Neuronal stem cell (in vitro differentiated cells): ENCODE data around the gene SLC35G3. TPM values are rescaled to one million over a fixed set of nuclear protein-coding genes. Genes with fewer than 3 reads are reported as not detected.
"Not testable (repeated sequence)": the region's sequence is repeated elsewhere in the genome, so short reads cannot be mapped to it uniquely, and the experiment has no call there.

Source experiments
- DNase-seq: peaks from one replicate; pipeline ENCODE4 v3.0.0-alpha.2; 2013; ENCODE audit warnings: low spot score
- H2AFZ ChIP-seq: one replicate; pipeline ENCODE4 v1.6.1; 2013; ENCODE audit warnings: mild to moderate bottlenecking, low read length, inconsistent platforms
- H2AK5ac ChIP-seq: 2 replicates; pipeline ENCODE4 v1.6.1; 2013; ENCODE audit warnings: low read depth, mild to moderate bottlenecking, inconsistent platforms, low read length, moderate library complexity, mixed read lengths
- H2BK120ac ChIP-seq: 2 replicates; pipeline ENCODE4 v1.6.1; 2013; ENCODE audit warnings: low read depth, mild to moderate bottlenecking, inconsistent platforms, low read length, moderate library complexity, mixed read lengths
- H2BK12ac ChIP-seq: one replicate; pipeline ENCODE4 v1.6.1; 2013; ENCODE audit warnings: low read length, inconsistent platforms
- H2BK15ac ChIP-seq: 2 replicates; pipeline ENCODE4 v1.6.1; 2013; ENCODE audit warnings: mild to moderate bottlenecking, low read length, inconsistent platforms, mixed read lengths
- H2BK5ac ChIP-seq: one replicate; pipeline ENCODE4 v1.6.1; 2013; ENCODE audit warnings: inconsistent platforms, mild to moderate bottlenecking, low read length, moderate library complexity
- H3K14ac ChIP-seq: one replicate; pipeline ENCODE4 v1.6.1; 2013; ENCODE audit warnings: low read length, inconsistent platforms
- H3K18ac ChIP-seq: 2 replicates; pipeline ENCODE4 v1.6.1; 2013; ENCODE audit warnings: low read length, inconsistent platforms
- H3K23ac ChIP-seq: 2 replicates; pipeline ENCODE4 v1.6.1; 2013; ENCODE audit warnings: low read depth, mild to moderate bottlenecking, mixed read lengths, low read length, inconsistent platforms; ENCODE audit not compliant: poor library complexity
- H3K27ac ChIP-seq: replicated peaks from 3 replicates; pipeline ENCODE4 v1.5.1; 2013; ENCODE audit warnings: low read length, inconsistent platforms
- H3K27me3 ChIP-seq, 3 experiments: 2 replicates each; pipeline ENCODE4 v1.6.1; 2013; ENCODE audit warnings: low read length in 3 of 3, mild to moderate bottlenecking in 2 of 3, inconsistent platforms in 1 of 3, low read depth in 1 of 3, mixed read lengths in 1 of 3, moderate library complexity in 1 of 3; ENCODE audit not compliant: control insufficient read depth in 3 of 3, insufficient read depth in 3 of 3
- H3K36me3 ChIP-seq, 2 donors: replicated peaks in 1 of 2; 2 replicates each; pipeline ENCODE4 v1.6.1; 2013; ENCODE audit warnings: low read length in 2 of 2; ENCODE audit not compliant: control insufficient read depth in 2 of 2, insufficient read depth in 2 of 2
- H3K4ac ChIP-seq: 2 replicates; pipeline ENCODE4 v1.6.1; 2013; ENCODE audit warnings: inconsistent platforms, mild to moderate bottlenecking, low read length, moderate library complexity
- H3K4me1 ChIP-seq, 2 donors: 1 replicate in 1 of 2; 2 replicates in 1 of 2; pipeline ENCODE4 v1.6.1; 2013; ENCODE audit warnings: low read length in 2 of 2, low read depth in 1 of 2; ENCODE audit not compliant: control insufficient read depth in 2 of 2, insufficient read depth in 1 of 2
- H3K4me2 ChIP-seq: one replicate; pipeline ENCODE4 v1.6.1; 2013; ENCODE audit warnings: mild to moderate bottlenecking, low read length, inconsistent platforms; ENCODE audit not compliant: insufficient read depth, poor library complexity, severe bottlenecking
- H3K4me3 ChIP-seq, 2 donors: 2 replicates each; pipeline ENCODE4 v1.5.1; 2013; ENCODE audit warnings: low read length in 2 of 2, mild to moderate bottlenecking in 2 of 2, inconsistent platforms in 1 of 2, moderate library complexity in 1 of 2
- H3K79me1 ChIP-seq: one replicate; pipeline ENCODE4 v1.6.1; 2013; ENCODE audit warnings: low read depth, mild to moderate bottlenecking, inconsistent platforms, low read length, moderate library complexity
- H3K9ac ChIP-seq: one replicate; pipeline ENCODE4 v1.6.1; 2013; ENCODE audit warnings: mild to moderate bottlenecking, low read depth, low read length, inconsistent platforms; ENCODE audit not compliant: poor library complexity
- H3K9me3 ChIP-seq, 2 donors: replicated peaks in 1 of 2; 2 replicates each; pipeline versions ENCODE3 to v1.6.1; 2013; ENCODE audit warnings: low read length in 2 of 2, mild to moderate bottlenecking in 2 of 2, inconsistent platforms in 1 of 2, low read depth in 1 of 2, mixed read lengths in 1 of 2, moderate library complexity in 1 of 2; ENCODE audit not compliant: control insufficient read depth in 2 of 2, insufficient read depth in 1 of 2
- H4K8ac ChIP-seq: one replicate; pipeline ENCODE4 v1.6.1; 2013; ENCODE audit warnings: low read depth, mild to moderate bottlenecking, inconsistent platforms, low read length, moderate library complexity
- H4K91ac ChIP-seq: one replicate; pipeline ENCODE4 v1.6.1; 2013; ENCODE audit warnings: low read length, low read depth, mild to moderate bottlenecking, inconsistent platforms; ENCODE audit not compliant: poor library complexity
- WGBS, 2 donors: extraction: QIAGEN DNeasy Blood & Tissue Kit; methylation state at CpG; one replicate each; pipeline ENCODE4 v1.1.7; 2013; ENCODE audit warnings: missing lambda C conversion rate in 2 of 2, mixed read lengths in 1 of 2; ENCODE audit not compliant: insufficient read length in 2 of 2, insufficient replicate concordance in 1 of 2; ENCODE audit errors: extremely low coverage in 2 of 2; 5-methylcytosine and 5-hydroxymethylcytosine counted together
- polyA plus RNA-seq, 2 experiments: library from polyadenylated mRNA; stranded (reverse); fragments of 200-250 nt; gene quantifications; one replicate each; pipeline ENCODE4 v1.2.3, GENCODE V29; 2013

SLC35G3 gene
- not detected for polyA plus RNA-seq (2013, experiment 1 of 2)
- polyA plus RNA-seq (2013, experiment 2 of 2), result not detected

DNA sequence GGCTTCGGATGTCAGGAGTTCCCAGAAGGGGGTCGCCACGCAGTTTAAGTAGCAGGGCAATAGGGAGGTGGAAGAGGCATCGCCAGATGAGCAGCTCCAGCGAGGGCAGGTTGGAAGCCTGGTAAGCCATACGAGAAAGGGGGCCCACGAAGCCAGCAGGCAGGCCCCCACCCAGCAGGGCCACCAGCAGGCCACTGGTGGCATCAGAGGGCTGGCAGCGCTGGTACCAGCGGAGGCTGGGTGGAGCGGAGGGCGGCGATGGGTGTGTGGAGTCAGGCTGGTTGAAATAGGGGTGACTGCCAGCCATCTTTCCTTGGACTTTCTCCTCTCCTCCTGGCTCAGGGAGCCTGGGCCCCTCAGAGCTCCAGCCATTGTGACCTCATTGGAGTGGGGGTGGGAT lies at the start of gene SLC35G3:
SLC35G3 (minus strand) TSS at position 393 of the 400 bp plus-strand sequence; CDS start at position 307, 86 bp downstream.
- not testable (repeated sequence) for H2BK5ac ChIP-seq
- no CpG with 5 or more reads among the region's 12 CpGs for WGBS, 2 donors

DNA sequence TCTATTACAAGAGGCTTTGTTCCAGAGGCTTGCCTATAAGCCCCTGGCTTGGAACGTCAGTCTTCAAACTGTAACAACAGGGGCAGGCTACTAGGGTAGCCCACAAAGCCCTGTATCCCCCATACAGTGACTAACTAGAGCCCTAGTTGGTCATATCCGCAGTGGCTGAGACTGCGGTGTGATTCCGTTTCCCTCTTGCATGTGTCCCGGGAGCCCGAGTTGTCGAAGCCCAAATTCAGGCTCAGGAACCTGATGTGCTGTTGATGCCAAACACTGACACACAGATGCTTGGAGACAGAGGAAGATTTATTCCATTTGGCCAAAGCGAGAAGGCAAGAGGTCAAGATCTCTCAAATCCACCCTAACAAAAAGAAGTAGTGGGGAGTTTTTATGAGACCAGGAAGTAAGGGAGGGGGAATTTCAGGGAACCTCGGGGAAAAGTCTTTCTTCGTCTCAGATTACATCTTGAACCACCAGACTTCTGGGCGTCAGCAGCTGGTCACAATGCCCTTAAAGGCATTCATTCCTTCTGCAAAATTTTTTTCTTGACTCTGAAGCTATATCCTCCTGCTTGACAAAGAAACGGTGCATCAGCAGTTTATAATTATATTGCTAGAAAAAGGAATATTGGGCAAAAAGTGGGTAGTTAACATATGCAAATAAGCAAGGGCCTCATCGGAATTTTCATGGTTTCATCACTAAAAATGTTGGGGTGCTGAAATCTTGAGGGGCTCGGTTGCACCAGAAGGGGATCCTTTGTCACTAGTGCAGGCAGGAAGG lies 49.6 kb upstream of the SLC35G3 start:
- no peak overlapping the region for H3K27ac ChIP-seq
- peaks cover 9 to 15% of the 10 kb centered on the region in 2 donors for H3K4me1 ChIP-seq
- DNase-seq, result peak; percentile 24

More for the DNA sequence above, at the start of gene SLC35G3:
- H3K4ac ChIP-seq, H2AFZ ChIP-seq, DNase-seq, H2BK120ac ChIP-seq, H2BK12ac ChIP-seq, H3K4me1 ChIP-seq, H4K8ac ChIP-seq, H3K4me3 ChIP-seq, H3K14ac ChIP-seq, H3K79me1 ChIP-seq, H3K9me3 ChIP-seq, H3K4me2 ChIP-seq, H3K23ac ChIP-seq, H3K18ac ChIP-seq, H3K27me3 ChIP-seq, H3K36me3 ChIP-seq, H2BK15ac ChIP-seq, H2AK5ac ChIP-seq, H3K27ac ChIP-seq, H4K91ac ChIP-seq, H3K9ac ChIP-seq: not testable (repeated sequence)

DNA sequence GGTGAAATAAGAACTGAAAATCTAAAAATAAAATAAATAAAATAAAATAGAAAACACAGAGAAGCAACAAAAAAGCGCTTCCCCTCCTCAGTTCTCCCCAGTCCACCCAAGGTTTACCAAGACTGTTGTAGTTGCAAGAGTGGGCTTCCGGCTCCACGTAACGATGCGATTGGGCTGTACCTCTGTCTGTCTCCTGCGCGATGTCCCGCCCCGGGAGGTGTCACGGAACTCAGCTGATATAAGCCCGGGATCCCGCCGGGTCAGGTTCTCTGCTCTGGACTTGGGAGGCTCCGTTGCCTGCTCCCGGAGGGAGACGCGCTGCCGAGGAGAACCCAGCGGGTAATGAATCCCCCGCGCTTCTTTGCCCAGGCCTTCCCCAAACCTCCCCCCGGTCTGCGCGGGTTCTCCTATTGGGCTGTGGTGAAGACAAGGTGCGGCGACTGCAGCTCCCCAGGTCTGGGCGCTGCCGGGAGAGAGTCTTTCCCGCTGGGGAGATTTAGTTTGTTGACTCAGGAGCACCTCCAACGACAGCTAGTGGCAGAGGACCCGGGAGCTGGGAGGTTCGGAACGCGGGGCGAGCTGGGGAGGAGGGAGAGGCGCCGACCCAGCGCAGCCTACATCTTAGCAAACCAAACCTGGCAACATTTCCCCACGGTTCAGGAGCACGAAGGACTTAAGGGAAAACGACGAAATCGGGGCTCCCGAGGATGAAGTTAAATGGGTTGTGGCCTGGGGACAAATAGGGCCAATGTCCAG lies 48.8 kb upstream of the SLC35G3 start, which contains the start of gene SLFN5:
SLFN5 (plus strand) TSS at position 268 of the 756 bp plus-strand sequence. CDS start 15,619 bp downstream, outside the sequence.
- Histone ChIP-seq H3K18ac (peak within 1 kb of the TSS; percentile 74), H3K36me3 (no peaks in the 10 kb centered on the region), H3K4ac (no peak within 1 kb of the TSS), H2AFZ (peak within 1 kb of the TSS; percentile 98), H2BK12ac (no peak within 1 kb of the TSS), H2BK5ac (peak within 1 kb of the TSS; percentile 69), H3K9me3 (no peaks in the 10 kb centered on the region), H3K27me3 (no peaks in the 10 kb centered on the region), H3K4me2 (peak within 1 kb of the TSS; percentile 77), H3K4me3 (peak within 1 kb of the TSS; percentile 72 to 82), H4K91ac (no peak within 1 kb of the TSS), H3K9ac (peak within 1 kb of the TSS; percentile 67), H3K23ac (no peak within 1 kb of the TSS), H4K8ac (no peak within 1 kb of the TSS), H3K4me1 (peaks cover 9 to 15% of the 10 kb centered on the region in 2 donors), H3K27ac (no peak within 1 kb of the TSS), H2AK5ac (no peak within 1 kb of the TSS), H3K79me1 (no peaks in the 10 kb centered on the region), H2BK15ac (no peak within 1 kb of the TSS), H2BK120ac (no peak within 1 kb of the TSS), H3K14ac (no peak within 1 kb of the TSS)
- no CpG with 5 or more reads among the region's 44 CpGs for WGBS, 2 donors
- peak; percentile 75 for DNase-seq

More for the DNA sequence above, 49.6 kb upstream of the SLC35G3 start:
- Histone ChIP-seq H2BK5ac (no peak overlapping the region), H2BK15ac (no peak overlapping the region), H3K14ac (no peak overlapping the region), H2AK5ac (no peak overlapping the region), H3K4me2 (peak overlapping the region; percentile 77), H3K23ac (no peak overlapping the region), H2AFZ (peak overlapping the region; percentile 98), H4K91ac (no peak overlapping the region), H3K9ac (no peak overlapping the region), H3K9me3 (no peaks in the 10 kb centered on the region), H3K4me3 (peak overlapping the region; percentile 72 to 80), H2BK120ac (no peak overlapping the region), H3K4ac (no peak overlapping the region), H3K18ac (peak overlapping the region; percentile 12), H3K79me1 (no peaks in the 10 kb centered on the region), H3K36me3 (no peaks in the 10 kb centered on the region), H3K27me3 (no peaks in the 10 kb centered on the region), H2BK12ac (no peak overlapping the region), H4K8ac (no peak overlapping the region)
- WGBS, 2 donors, result no CpG with 5 or more reads among the region's 14 CpGs
